H4 (cell line): Measurements from ENCODE around the gene DDX11. TPM values are rescaled to one million over a fixed set of nuclear protein-coding genes. Genes with fewer than 3 reads are reported as not detected.
"Not testable (repeated sequence)": the region's sequence is repeated elsewhere in the genome, so short reads cannot be mapped to it uniquely, and the experiment has no call there.

ENCODE experiments used
- DNase-seq: peaks from one replicate; pipeline ENCODE4 v3.0.0-alpha.2; 2015; ENCODE audit warnings: low spot score
- total RNA-seq: library from RNA; depleted of rRNA; stranded (reverse); fragments of >200 nt; shearing (Covaris generic); gene quantifications from 2 replicates; pipeline ENCODE4 v1.2.3, GENCODE V29; 2014; rRNA removed

DDX11 gene
- total RNA-seq, 1 experiment from 2014 or later = 19.0 TPM

- not testable (repeated sequence) for DNase-seq
Observed at GRCh38 chr12:31121022-31121728, 47.5 kb downstream of the DDX11 start.

- no peak for DNase-seq
Observed at GRCh38 chr12:31122481-31122880, 48.8 kb downstream of the DDX11 start.

- not testable (repeated sequence) for DNase-seq
Observed at GRCh38 chr12:31124158-31124557, 50.5 kb downstream of the DDX11 start.

GRCh38 chr12:31125171-31125570 lies 51.5 kb downstream of the DDX11 start:
- DNase-seq = not testable (repeated sequence)

- not testable (repeated sequence) for DNase-seq
Observed at GRCh38 chr12:31127209-31127848, 53.7 kb downstream of the DDX11 start.

- not testable (repeated sequence) for DNase-seq
Observed at GRCh38 chr12:31136581-31136980, 62.9 kb downstream of the DDX11 start.

GRCh38 chr12:31144768-31145167 lies 71.1 kb downstream of the DDX11 start:
- DNase-seq = not testable (repeated sequence)

GRCh38 chr12:31145296-31145695 lies 71.6 kb downstream of the DDX11 start:
- not testable (repeated sequence) for DNase-seq

GRCh38 chr12:31147415-31147814 lies 73.8 kb downstream of the DDX11 start:
- not testable (repeated sequence) for DNase-seq

- DNase-seq = not testable (repeated sequence)
Observed at GRCh38 chr12:31150766-31151165, 77.1 kb downstream of the DDX11 start.

Other genes with a start within 250 kb of the DDX11 start
- 0.70 and 1.8 TPM in 2 replicates for gene TSPAN11, start 147.1 kb upstream of the DDX11 start, total RNA-seq